Measurements from ENCODE around the gene EVA1A.

Gene EVA1A

GRCh38 chr2:75594596-75594995 lies 33.9 kb upstream of the EVA1A start:
- H4K91ac ChIP-seq (ENCODE audit: low read depth, low read length) = no peak overlapping the region
- peaks cover 4% of the 10 kb centered on the region for H3K79me2 ChIP-seq (ENCODE audit: control insufficient read depth, insufficient read depth, low read length, poor library complexity)
- H3K4me1 ChIP-seq (ENCODE audit: control insufficient read depth in 1 of 2, insufficient read depth in 2 of 2, low read length in 2 of 2) = peaks cover 13 to 29% of the 10 kb centered on the region in 2 experiments
- no peak overlapping the region for H3K4ac ChIP-seq (ENCODE audit: low read depth, low read length)
- H3K79me1 ChIP-seq (ENCODE audit: low read length) = peaks cover 15% of the 10 kb centered on the region
- H2AFZ ChIP-seq (ENCODE audit: insufficient read depth, low read length, poor library complexity) = no peak overlapping the region
- no peak overlapping the region for H3K14ac ChIP-seq (ENCODE audit: low read length)
- H2AK5ac ChIP-seq (ENCODE audit: low read length) = no peak overlapping the region
- no peak overlapping the region for H2BK12ac ChIP-seq (ENCODE audit: low read length)
- H3K27ac ChIP-seq (ENCODE audit: low read depth, low read length) = no peak overlapping the region
- H4K8ac ChIP-seq (ENCODE audit: low read depth, low read length) = no peak overlapping the region
- no peak overlapping the region for H3K18ac ChIP-seq (ENCODE audit: low read length)
- no peak overlapping the region for H3K23ac ChIP-seq (ENCODE audit: low read length)
- no peak overlapping the region for H3K4me2 ChIP-seq (ENCODE audit: low read length)
- no peak overlapping the region for H3K9ac ChIP-seq (ENCODE audit: low read length)
- no peaks in the 10 kb centered on the region for H3K36me3 ChIP-seq (ENCODE audit: control insufficient read depth in 1 of 2, insufficient read depth in 2 of 2, low read length in 2 of 2)
- DNase-seq = no peak
- H2BK120ac ChIP-seq (ENCODE audit: insufficient read depth, low read length, poor library complexity) = no peak overlapping the region
- H3K27me3 ChIP-seq (ENCODE audit: insufficient read depth, low read length) = no peaks in the 10 kb centered on the region
- H4K12ac ChIP-seq (ENCODE audit: low read depth, low read length) = no peak overlapping the region
- whole genome bisulfite sequencing (ENCODE audit: extremely low coverage, insufficient coverage, insufficient read length) = no CpG with 5 or more reads among the region's 3 CpGs
- no peak overlapping the region for H2BK5ac ChIP-seq (ENCODE audit: low read depth, low read length, poor library complexity)
- no peaks in the 10 kb centered on the region for H3K9me3 ChIP-seq (ENCODE audit: insufficient read depth, low read depth, low read length)
- no peak overlapping the region for H3K4me3 ChIP-seq (ENCODE audit: low read depth, low read length)

- Histone ChIP-seq H4K91ac (ENCODE audit: low read depth, low read length) (peak overlapping the region; percentile 30), H3K36me3 (ENCODE audit: control insufficient read depth in 1 of 2, insufficient read depth in 2 of 2, low read length in 2 of 2) (no peaks in the 10 kb centered on the region)
These were observed 32.1 kb upstream of the EVA1A start for GRCh38 chr2:75592888-75593287.

GRCh38 chr2:75592030-75592429 lies 31.3 kb upstream of the EVA1A start:
- H3K79me1 ChIP-seq (ENCODE audit: low read length) = peaks cover 5% of the 10 kb centered on the region
- no peak overlapping the region for H3K18ac ChIP-seq (ENCODE audit: low read length)
- no peak overlapping the region for H2BK5ac ChIP-seq (ENCODE audit: low read depth, low read length, poor library complexity)
- H3K23ac ChIP-seq (ENCODE audit: low read length) = no peak overlapping the region
- DNase-seq = peak; percentile 92 to 97
- peaks cover 4 to 14% of the 10 kb centered on the region in 2 experiments for H3K4me1 ChIP-seq (ENCODE audit: control insufficient read depth in 1 of 2, insufficient read depth in 2 of 2, low read length in 2 of 2)
- no CpG with 5 or more reads among the region's 4 CpGs for WGBS (ENCODE audit: extremely low coverage, insufficient coverage, insufficient read length)
- no peaks in the 10 kb centered on the region for H3K27me3 ChIP-seq (ENCODE audit: insufficient read depth, low read length)
- H4K12ac ChIP-seq (ENCODE audit: low read depth, low read length) = no peak overlapping the region
- H2BK12ac ChIP-seq (ENCODE audit: low read length) = no peak overlapping the region
- H4K8ac ChIP-seq (ENCODE audit: low read depth, low read length) = no peak overlapping the region
- no peak overlapping the region for H3K4ac ChIP-seq (ENCODE audit: low read depth, low read length)
- no peak overlapping the region for H4K91ac ChIP-seq (ENCODE audit: low read depth, low read length)
- no peaks in the 10 kb centered on the region for H3K79me2 ChIP-seq (ENCODE audit: control insufficient read depth, insufficient read depth, low read length, poor library complexity)
- no peak overlapping the region for H3K4me3 ChIP-seq (ENCODE audit: low read depth, low read length)
- H3K9me3 ChIP-seq (ENCODE audit: insufficient read depth, low read depth, low read length) = no peaks in the 10 kb centered on the region
- no peaks in the 10 kb centered on the region for H3K36me3 ChIP-seq (ENCODE audit: control insufficient read depth in 1 of 2, insufficient read depth in 2 of 2, low read length in 2 of 2)
- H3K27ac ChIP-seq (ENCODE audit: low read depth, low read length) = peak overlapping the region; percentile 25
- H2BK120ac ChIP-seq (ENCODE audit: insufficient read depth, low read length, poor library complexity) = no peak overlapping the region
- no peak overlapping the region for H3K9ac ChIP-seq (ENCODE audit: low read length)
- H3K4me2 ChIP-seq (ENCODE audit: low read length) = no peak overlapping the region
- no peak overlapping the region for H2AK5ac ChIP-seq (ENCODE audit: low read length)
- no peak overlapping the region for H2AFZ ChIP-seq (ENCODE audit: insufficient read depth, low read length, poor library complexity)
- H3K14ac ChIP-seq (ENCODE audit: low read length) = no peak overlapping the region

More at GRCh38 chr2:75592888-75593287, 32.1 kb upstream of the EVA1A start:
- Histone ChIP-seq H4K8ac (ENCODE audit: low read depth, low read length) (no peak overlapping the region), H2BK12ac (ENCODE audit: low read length) (no peak overlapping the region), H3K23ac (ENCODE audit: low read length) (no peak overlapping the region), H2BK5ac (ENCODE audit: low read depth, low read length, poor library complexity) (peak overlapping the region; percentile 6), H3K4ac (ENCODE audit: low read depth, low read length) (no peak overlapping the region), H3K9me3 (ENCODE audit: insufficient read depth, low read depth, low read length) (no peaks in the 10 kb centered on the region), H3K27me3 (ENCODE audit: insufficient read depth, low read length) (no peaks in the 10 kb centered on the region), H3K79me2 (ENCODE audit: control insufficient read depth, insufficient read depth, low read length, poor library complexity) (no peaks in the 10 kb centered on the region), H3K9ac (ENCODE audit: low read length) (no peak overlapping the region), H3K14ac (ENCODE audit: low read length) (no peak overlapping the region), H3K27ac (ENCODE audit: low read depth, low read length) (no peak overlapping the region), H2AFZ (ENCODE audit: insufficient read depth, low read length, poor library complexity) (no peak overlapping the region), H3K18ac (ENCODE audit: low read length) (no peak overlapping the region), H3K4me3 (ENCODE audit: low read depth, low read length) (no peak overlapping the region), H4K12ac (ENCODE audit: low read depth, low read length) (no peak overlapping the region), H2BK120ac (ENCODE audit: insufficient read depth, low read length, poor library complexity) (no peak overlapping the region), H3K79me1 (ENCODE audit: low read length) (peaks cover 10% of the 10 kb centered on the region), H2AK5ac (ENCODE audit: low read length) (no peak overlapping the region), H3K4me2 (ENCODE audit: low read length) (no peak overlapping the region), H3K4me1 (ENCODE audit: control insufficient read depth in 1 of 2, insufficient read depth in 2 of 2, low read length in 2 of 2) (peaks cover 8 to 20% of the 10 kb centered on the region in 2 experiments)
- DNase-seq = peak; percentile 80 to 90
- WGBS (ENCODE audit: extremely low coverage, insufficient coverage, insufficient read length) = no CpG with 5 or more reads among the region's 5 CpGs

GRCh38 chr2:75589391-75590105 lies 28.8 kb upstream of the EVA1A start:
- WGBS (ENCODE audit: extremely low coverage, insufficient coverage, insufficient read length) = no CpG with 5 or more reads among the region's 4 CpGs
- Histone ChIP-seq H3K23ac (ENCODE audit: low read length) (no peak overlapping the region), H2BK5ac (ENCODE audit: low read depth, low read length, poor library complexity) (no peak overlapping the region), H3K27ac (ENCODE audit: low read depth, low read length) (peak overlapping the region; percentile 16), H3K4me2 (ENCODE audit: low read length) (no peak overlapping the region), H3K9me3 (ENCODE audit: insufficient read depth, low read depth, low read length) (no peaks in the 10 kb centered on the region), H3K4ac (ENCODE audit: low read depth, low read length) (no peak overlapping the region), H2AK5ac (ENCODE audit: low read length) (no peak overlapping the region), H3K79me1 (ENCODE audit: low read length) (no peaks in the 10 kb centered on the region), H3K4me1 (ENCODE audit: control insufficient read depth in 1 of 2, insufficient read depth in 2 of 2, low read length in 2 of 2) (peaks cover 0 to 9% of the 10 kb centered on the region in 2 experiments), H3K9ac (ENCODE audit: low read length) (no peak overlapping the region), H3K79me2 (ENCODE audit: control insufficient read depth, insufficient read depth, low read length, poor library complexity) (no peaks in the 10 kb centered on the region), H4K8ac (ENCODE audit: low read depth, low read length) (no peak overlapping the region), H3K4me3 (ENCODE audit: low read depth, low read length) (no peak overlapping the region), H3K36me3 (ENCODE audit: control insufficient read depth in 1 of 2, insufficient read depth in 2 of 2, low read length in 2 of 2) (no peaks in the 10 kb centered on the region), H3K14ac (ENCODE audit: low read length) (no peak overlapping the region), H2BK120ac (ENCODE audit: insufficient read depth, low read length, poor library complexity) (no peak overlapping the region), H4K91ac (ENCODE audit: low read depth, low read length) (no peak overlapping the region), H3K27me3 (ENCODE audit: insufficient read depth, low read length) (no peaks in the 10 kb centered on the region), H3K18ac (ENCODE audit: low read length) (no peak overlapping the region), H2AFZ (ENCODE audit: insufficient read depth, low read length, poor library complexity) (no peak overlapping the region), H2BK12ac (ENCODE audit: low read length) (no peak overlapping the region), H4K12ac (ENCODE audit: low read depth, low read length) (no peak overlapping the region)
- peak; percentile 49 to 90 for DNase-seq
